Body of pancreas (tissue), 4 donors: ENCODE data around the gene TCF7L1.

Experiments used
- CTCF ChIP-seq, 7 experiments: fragments of 450-650 bp in 4 of 7; fragments of 200-600 bp in 3 of 7; sonication (generic) in 3 of 7; IDR thresholded peaks; one replicate each; pipeline ENCODE4 v1.5.1; 2016 to 2019; ENCODE audit warnings: antibody characterized with exemption in 7 of 7
- POLR2A ChIP-seq, 3 donors: fragments of 450-650 bp; IDR thresholded peaks; one replicate each; pipeline ENCODE4 v1.6.1; 2016; ENCODE audit warnings: antibody characterized with exemption in 3 of 3, mild to moderate bottlenecking in 2 of 3

GRCh38 chr2:85156619-85157018 lies 23.4 kb downstream of the TCF7L1 start:
- no peak for TF ChIP-seq POLR2A (IDR thresholded peaks at IDR 0.05)
- no peak for TF ChIP-seq CTCF (IDR thresholded peaks at IDR 0.05)
